ENCODE results near the gene MAOA.
"Not testable (repeated sequence)": the region's sequence is repeated elsewhere in the genome, so short reads cannot be mapped to it uniquely, and the experiment has no call there.

MAOA gene

DNA sequence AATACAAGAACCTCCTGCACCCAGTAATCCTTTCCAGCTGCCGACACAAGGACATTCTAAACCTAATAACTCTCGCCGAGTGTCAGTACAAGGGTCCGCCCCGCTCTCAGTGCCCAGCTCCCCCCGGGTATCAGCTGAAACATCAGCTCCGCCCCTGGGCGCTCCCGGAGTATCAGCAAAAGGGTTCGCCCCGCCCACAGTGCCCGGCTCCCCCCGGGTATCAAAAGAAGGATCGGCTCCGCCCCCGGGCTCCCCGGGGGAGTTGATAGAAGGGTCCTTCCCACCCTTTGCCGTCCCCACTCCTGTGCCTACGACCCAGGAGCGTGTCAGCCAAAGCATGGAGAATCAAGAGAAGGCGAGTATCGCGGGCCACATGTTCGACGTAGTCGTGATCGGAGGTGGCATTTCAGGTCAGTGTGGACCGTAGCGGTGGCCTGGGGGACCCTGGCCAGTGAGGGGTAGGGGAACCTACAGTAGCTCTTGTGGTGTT is at the start of gene MAOA:
Gene MAOA, plus strand, starts transcription at position 295 of the 490 bp plus-strand sequence. Its CDS starts 43 bp downstream, at position 338.
- in situ Hi-C loops (cut with HindIII; ENCODE audit: low sequenced_read_pairs) = no loop called here

DNA sequence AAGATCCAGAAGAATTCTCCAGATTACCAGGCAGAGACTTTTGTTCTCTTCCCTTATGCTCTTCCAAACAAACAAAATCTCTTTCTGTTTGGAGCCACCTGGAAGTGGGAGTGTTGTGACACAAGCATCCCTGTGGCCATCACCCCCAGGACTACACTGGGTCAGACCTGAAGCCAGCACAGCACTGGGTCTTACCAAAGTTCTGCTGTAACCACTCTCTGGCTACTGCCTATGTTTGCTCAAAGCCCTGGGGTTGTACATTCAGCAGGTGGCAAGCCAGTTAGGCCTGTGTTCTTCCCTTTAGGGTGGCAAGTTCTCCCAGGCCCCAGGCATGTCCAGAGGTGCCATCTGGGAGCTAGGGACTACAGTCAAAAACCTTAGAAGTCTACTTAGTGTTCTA is 43.7 kb upstream of the MAOA start:
- in situ Hi-C loops (cut with HindIII; ENCODE audit: low sequenced_read_pairs) = no loop called here

DNA sequence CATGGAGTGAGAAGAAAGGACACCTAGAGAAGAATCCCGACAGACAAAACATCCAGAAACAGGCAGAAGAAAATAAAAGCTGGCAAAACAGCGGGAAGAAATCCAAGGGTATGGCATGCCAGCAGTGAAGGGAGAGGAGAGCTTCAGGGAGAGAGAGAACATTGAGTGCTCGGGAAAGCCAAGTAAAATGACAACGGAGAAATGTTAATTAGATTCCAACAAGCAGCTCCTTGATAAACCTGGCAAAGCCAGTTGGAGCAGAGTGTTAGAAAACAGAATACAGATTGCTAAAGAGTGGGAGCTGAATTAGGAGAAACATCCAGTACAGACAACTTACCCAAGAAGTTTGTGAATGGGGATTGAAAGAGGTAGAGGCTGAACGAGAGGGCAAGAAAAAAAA is 40.4 kb upstream of the MAOA start:
- in situ Hi-C loops (cut with HindIII; ENCODE audit: low sequenced_read_pairs) = no loop called here

DNA sequence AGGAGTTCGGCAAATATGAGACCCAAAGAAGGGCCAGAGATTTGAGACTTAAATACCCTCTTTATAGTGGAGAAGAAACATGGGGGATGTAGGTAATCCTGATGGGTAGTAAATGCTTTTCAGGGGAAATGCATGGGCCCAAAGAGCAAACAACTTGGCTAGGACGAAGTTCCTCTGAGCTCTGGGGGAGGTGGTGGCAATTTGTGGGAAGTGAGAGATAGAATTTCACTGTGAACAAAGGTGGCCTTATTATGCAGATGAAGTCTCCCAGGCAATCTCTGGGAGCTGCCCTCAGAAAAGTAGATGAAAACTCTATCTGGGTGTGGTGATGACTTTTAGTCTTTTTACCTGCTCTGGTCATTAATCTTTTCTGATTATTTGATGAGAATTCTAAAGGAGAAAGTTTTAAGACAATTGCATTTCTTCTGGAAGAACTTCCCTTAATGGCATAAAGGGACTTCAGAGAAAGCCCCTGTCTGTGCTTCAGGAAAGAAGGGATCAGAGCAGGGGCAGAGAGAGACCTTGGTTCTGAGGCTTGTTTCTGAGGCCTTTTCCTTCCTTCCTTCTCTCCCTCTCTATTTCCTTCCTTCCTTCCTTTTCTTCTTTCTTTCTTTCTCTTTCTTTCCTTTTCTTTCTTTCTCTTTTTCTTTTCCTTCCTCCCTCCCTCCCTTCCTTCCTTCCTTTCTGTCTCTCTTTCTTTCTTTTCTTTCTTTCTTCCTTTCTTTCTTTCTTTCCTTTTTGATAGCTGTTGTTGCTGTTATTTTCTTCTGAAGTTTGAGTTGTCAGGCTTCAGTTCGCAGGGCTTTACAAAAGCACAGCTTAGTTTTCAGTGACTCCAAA is 37.5 kb upstream of the MAOA start:
- in situ Hi-C loops (cut with HindIII; ENCODE audit: low sequenced_read_pairs) = no loop called here

DNA sequence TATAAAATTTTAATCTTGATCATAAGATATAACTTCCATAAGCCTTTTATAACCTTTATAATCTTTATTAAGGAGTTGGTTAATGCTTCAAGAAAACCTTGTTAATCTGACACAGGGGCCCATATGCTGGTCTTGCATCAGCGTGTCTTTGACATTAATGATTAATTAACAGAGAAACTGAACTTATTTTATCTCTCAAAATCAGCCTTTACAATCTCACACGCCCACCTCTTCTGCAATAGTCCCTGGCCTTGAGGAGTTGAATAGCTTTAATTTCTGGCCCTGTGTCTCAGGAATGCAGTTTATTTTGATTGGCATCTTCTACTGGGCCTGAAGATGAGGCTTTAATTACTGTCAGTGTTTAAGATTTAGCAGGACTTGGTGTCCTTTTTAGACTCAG is 36.2 kb upstream of the MAOA start:
- in situ Hi-C loops (cut with HindIII; ENCODE audit: low sequenced_read_pairs) = not testable (repeated sequence)

DNA sequence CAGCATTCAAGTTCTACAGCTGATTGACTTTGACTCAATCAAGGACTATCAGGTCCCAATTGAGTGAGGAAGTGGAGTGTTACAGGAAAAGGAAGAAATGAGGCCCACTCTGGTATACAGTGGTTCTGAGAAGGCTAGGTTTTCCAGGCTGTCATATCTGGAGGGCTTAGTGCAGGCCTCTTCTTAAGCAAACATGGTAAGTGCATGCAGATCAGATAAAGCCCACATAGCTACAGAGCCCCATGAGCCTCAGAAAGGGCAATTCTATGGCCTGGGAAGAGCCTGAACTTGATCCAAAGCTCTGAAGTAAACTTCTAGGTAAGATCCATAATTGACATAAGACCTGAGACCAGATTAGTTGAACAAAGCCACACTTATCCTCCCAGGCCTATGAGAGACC is 29.0 kb upstream of the MAOA start:
- in situ Hi-C loops (cut with HindIII; ENCODE audit: low sequenced_read_pairs) = no loop called here

DNA sequence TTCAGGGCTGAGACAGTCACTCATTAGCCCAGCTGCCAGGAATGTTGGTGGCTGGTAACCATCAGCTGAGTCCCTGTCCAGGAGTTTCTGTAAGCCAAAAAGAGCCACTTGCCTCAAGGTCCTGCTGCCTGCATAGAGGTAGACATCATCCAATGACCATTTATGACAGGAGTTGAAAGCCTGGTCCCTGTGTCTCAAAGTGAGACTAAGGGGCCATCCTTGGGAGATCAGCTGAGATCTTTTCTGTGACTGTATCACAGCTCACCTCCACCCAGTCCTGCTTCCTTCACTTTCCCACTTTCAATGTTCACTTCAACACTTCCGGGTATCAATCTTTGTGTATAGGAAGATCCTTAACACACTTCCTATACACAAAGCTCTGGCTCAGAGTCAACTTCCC is 28.4 kb upstream of the MAOA start:
- in situ Hi-C loops (cut with HindIII; ENCODE audit: low sequenced_read_pairs) = no loop called here

DNA sequence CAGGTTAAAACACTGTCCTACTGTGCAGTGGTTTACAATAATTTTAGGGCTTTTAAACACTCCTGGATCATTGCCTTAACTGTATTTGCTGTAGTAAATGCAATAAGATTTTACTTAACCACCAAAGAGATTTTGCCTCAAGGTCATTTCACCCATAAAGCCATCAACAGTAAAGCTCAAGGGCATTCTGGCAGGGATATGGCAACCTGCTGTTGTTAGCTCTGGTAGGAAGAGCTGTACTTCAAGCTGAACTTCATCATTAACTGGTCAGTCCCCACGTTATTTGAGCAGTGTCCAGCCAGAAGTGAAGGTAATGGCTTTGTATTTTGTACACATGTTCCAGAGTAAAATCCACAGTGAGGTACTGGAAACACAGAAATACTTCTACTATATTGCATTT is 26.9 kb upstream of the MAOA start:
- in situ Hi-C loops (cut with HindIII; ENCODE audit: low sequenced_read_pairs) = no loop called here

DNA sequence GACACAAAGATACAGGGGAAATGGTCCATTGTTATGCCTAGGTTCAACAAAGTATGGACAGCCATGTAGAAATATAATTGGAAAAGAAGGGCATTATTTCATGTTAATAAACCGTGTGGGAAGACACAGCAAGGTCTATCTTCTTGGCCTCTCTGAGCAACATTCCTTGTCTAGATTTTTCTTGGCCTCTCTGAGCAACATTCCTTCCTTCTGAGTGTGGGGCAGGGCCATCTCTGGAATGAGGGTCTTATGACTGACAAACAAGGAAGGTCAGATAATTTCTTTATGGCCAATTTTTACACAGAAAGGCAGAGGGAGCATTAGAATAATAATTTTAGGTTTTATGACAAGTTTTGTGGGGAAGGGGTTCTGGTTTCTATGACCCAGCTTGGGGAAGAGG is 24.3 kb upstream of the MAOA start:
- in situ Hi-C loops (cut with HindIII; ENCODE audit: low sequenced_read_pairs) = no loop called here

DNA sequence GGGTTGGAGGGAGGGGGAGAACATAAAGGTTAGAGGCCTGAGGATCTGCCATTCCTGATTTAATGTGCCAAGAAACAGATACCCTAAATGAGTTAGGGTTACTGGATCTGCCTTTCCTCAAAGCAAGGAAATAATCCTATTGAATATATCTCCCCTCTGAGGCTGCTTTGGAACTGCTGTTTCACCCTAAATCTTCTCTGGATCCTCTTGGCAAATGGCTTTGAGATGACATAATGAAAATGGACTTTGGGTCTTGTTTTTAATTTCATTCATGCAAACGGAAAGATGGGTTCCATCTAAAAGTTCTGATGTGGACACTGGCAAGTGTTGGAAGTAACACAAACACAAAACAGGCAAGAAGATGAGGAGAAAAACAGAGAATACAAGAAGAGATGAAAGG is 23.0 kb upstream of the MAOA start:
- in situ Hi-C loops (cut with HindIII; ENCODE audit: low sequenced_read_pairs) = no loop called here

DNA sequence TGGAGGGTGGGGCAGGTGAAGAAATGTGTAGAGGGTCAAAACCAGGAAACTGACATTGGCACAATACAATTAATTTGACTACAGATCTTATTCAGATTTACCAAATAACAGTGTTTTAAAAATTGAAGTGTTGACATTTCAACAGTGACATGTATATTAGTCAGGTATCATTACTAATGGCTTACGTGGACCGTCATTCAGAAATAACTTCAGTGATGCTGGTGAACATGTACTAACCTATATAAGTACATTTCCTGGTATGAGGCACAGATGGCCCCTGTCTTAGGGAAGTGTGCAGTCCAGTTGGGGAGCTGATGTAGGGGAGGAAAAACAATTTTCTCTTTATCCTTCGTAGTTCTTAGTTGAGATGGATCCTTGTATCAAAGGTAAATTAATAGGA is 22.3 kb upstream of the MAOA start:
- in situ Hi-C loops (cut with HindIII; ENCODE audit: low sequenced_read_pairs) = no loop called here

DNA sequence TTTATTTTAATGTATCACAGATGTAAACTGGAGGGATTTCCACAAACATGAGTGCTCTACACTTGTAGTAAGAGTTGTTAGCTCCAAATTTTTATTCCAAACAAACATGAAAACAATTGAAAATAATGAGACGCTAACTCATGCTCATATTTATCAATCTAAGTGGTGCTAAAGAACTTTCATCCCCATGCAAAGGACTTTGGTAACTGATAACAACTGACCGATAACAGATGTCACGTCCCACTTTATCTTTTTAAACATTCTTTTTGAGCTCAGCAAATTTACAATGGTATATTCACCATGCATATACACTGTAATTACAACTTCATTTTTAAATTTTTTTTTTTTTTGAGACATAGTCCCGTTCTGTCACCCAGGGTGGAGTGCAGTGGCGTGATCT is 15.6 kb upstream of the MAOA start:
- in situ Hi-C loops (cut with HindIII; ENCODE audit: low sequenced_read_pairs) = no loop called here

DNA sequence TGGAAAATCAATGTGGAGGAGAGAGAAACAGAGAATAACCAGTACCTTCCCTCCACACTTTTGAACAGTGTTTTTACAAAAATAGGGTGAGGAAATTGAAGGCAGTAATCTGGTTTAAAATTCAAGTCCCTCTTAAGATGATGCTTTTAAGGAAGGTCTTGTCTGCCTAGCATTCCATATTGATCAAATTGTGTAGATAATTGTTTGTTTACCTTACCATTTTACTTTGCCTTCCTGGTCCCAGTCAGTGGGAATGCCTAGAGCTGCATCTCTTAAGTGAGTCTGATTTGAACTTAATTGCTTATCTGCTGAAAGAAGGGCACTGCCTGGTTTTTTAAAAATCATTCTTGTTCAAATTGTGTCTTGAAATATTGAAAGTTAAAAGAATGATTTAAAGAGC is 14.4 kb upstream of the MAOA start:
- in situ Hi-C loops (cut with HindIII; ENCODE audit: low sequenced_read_pairs) = no loop called here

DNA sequence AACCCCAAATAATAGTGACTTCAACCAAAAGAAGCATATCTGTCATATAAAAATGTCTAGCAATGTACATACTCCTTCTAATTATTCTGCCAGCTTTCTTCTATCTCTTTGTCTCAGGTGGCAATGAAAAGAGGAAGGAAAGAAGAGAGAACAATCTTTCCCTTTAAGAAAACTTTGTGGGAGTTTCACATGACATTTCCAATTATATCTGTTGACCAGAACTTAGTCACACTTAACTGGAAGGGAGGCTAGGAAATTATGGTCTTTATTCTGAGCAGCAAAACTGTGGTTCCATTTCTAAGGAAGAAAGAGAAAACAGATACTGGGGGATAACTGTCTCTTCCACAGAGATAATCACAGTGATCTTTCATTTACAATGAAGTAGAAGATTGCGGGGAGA is 12.9 kb upstream of the MAOA start:
- in situ Hi-C loops (cut with HindIII; ENCODE audit: low sequenced_read_pairs) = no loop called here

DNA sequence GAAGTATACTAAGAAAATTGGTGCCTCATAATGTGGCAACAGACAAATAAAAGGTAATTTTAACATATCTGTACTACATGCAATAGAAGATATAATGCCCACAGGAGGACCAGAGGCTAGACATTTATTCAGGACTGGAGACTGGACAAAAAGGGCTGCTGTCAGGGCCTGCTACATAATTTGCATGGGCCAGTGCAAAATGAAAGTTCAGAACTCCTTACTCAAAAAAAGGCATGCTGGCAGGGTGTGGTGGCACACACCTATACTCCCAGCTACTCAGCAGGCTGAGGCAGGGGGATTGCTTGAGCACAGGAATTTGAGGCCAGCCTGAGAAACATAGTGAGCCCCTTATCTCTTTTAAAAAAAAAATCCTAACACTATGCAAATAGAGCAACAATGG is 12.4 kb upstream of the MAOA start:
- in situ Hi-C loops (cut with HindIII; ENCODE audit: low sequenced_read_pairs) = no loop called here

DNA sequence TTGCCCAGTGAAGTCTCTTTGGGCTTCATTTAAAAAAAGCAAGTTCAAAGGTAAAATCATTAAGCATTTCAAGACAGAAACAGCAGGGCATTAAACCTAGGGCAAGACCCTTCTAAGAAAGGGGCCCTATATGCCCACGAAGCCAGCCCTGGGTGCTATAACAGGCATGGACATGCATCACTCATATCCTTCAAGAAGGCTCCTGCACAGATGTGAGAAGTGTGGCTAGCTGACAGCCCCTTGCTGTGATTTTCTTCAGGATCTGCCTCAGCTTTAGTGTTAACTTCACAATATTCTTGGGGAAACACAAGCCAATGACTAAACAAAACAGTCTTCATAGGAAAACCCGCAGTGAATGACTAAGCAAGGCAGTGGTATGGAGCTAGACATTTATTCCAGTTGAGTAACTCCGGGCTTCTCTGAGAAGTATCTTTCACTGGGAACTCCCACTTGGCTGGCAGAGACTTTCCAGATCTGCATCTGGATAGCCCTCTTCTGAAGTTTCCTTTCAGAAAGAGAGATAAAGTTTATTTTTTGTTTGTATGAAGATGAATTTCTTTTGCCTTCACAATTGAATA is 11.9 kb upstream of the MAOA start:
- in situ Hi-C loops (cut with HindIII; ENCODE audit: low sequenced_read_pairs) = no loop called here

DNA sequence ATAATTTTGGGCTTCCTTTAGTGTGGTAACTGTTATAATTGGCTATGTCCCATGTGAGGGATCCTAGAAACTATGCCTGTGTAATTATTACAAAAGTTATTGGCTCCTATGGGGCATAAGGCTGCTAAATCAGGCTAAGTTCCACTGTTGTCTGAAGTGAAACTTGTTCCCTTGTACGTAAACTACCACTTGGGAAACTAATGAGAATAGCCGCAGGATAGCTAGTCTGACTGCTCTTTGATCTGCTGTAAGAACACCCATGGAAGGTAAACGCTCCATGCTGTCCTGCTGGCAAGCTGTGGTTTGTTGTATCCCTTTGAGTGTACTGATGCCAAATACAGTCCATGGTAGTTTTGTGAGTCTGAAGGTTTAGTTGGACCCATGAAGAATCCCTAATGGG is 9.3 kb upstream of the MAOA start:
- in situ Hi-C loops (cut with HindIII; ENCODE audit: low sequenced_read_pairs) = no loop called here

DNA sequence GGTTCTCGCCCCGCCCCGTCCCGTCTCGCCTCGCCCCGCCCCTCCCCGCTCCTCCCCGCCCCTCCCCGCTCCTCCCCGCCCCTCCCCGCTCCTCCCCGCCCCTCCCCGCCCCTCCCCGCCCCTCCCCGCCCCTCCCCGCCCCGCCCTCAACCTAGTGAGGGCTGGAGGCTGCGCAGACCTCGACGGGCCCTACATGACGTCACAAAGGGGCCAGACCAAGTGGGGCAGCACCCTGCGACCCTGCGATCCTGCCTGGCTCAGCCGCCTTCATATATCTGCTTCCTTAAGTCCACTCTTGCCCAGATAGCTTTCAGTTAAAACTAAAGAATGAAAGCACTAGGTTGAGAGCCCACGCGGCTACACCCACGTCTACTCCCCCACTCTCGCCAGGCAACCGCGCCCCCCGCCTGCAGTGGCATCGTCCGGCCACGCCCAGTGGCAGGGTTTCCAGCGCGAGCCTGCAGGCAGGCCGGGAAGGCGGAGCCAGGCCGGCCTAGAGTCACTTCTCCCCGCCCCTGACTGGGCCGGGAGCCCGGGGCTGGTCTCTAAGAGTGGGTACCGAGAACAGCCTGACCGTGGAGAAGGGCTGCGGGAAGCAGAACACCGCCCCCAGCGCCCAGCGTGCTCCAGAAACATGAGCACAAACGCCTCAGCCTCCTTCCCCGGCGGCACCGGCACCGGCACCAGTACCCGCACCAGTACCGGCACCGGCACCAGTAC is 1.5 kb upstream of the MAOA start:
- in situ Hi-C loops (cut with HindIII; ENCODE audit: low sequenced_read_pairs) = no loop called here

DNA sequence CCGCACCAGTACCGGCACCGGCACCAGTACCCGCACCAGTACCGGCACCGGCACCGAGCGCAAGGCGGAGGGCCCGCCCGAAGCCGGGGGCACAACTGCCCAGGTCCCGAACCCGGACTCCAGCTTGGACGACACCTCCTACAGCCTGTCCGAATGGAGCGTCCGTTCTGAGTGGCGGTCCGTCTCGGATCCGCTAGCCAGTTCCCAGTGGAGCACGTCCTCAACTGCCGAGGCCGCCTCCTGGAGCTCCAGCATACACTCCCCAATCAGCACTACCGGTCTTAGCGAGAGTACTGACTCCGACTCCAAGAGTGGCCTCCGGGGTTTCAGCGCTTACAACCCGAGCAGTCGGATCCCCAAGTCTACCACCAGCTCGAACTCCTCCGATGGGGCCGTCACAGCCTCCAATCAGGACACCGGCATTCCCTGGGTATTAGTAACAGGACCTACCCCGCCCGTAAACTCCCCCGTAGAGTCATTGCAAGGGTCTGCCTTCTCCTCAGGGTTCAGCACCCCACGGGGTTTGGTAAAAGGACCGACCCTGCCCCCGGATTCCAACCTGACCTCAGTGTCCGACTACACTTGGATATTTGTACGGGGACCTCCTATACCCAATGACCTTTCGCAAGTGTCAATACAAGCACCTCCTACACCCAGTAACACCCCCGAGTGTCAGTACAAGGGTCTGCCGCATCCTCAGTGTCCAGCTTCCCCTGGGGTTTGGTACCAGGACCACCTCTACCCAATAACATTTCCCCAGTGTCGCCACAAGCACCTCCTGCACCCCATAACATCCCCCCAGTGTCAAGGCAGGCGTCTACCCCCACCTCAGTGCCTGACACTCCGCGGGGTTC is 721 bp upstream of the MAOA start:
- in situ Hi-C loops (cut with HindIII; ENCODE audit: low sequenced_read_pairs) = no loop called here

DNA sequence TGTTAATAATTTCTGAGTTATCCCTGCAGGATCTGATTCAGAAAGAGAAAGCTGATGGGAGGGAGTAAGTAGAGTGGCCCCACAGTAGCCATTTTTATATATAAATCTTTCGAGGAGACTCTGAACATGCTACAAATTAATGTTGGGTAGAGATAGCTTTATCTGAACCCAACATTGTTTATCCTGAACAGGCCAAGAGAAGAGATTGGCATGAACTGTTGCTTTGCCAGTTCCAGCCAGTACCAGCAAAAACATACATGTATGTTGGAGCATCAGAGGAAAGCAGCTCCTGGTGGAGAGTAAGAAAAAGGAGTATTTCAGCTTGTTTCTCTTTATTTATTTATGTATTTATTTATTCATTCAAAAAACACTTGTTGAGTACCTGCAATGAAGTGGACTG is 1.6 kb downstream of the MAOA start:
- in situ Hi-C loops (cut with HindIII; ENCODE audit: low sequenced_read_pairs) = no loop called here

All from endothelial cell of hepatic sinusoid (primary cell).